GM18517 (cell line): ENCODE data around the gene SORCS1.

Experiments
- ATAC-seq: cut with Tn5 transposase; IDR thresholded peaks from one replicate; pipeline ENCODE4 v1.9.1; 2021; ENCODE audit warnings: mild to moderate bottlenecking, moderate library complexity; ENCODE audit not compliant: unreplicated experiment

Gene SORCS1

GRCh38 chr10:106696239-106696638, 468.3 kb downstream of the SORCS1 start:
- no peak for ATAC-seq

- no peak for ATAC-seq
Observed at GRCh38 chr10:106694696-106695095, 469.8 kb downstream of the SORCS1 start.

GRCh38 chr10:106682175-106682574, 482.3 kb downstream of the SORCS1 start:
- no peak for ATAC-seq

- no peak for ATAC-seq
Observed at GRCh38 chr10:106680061-106680460, 484.4 kb downstream of the SORCS1 start.

GRCh38 chr10:106679314-106679713, 485.2 kb downstream of the SORCS1 start:
- ATAC-seq, result no peak

- no peak for ATAC-seq
Observed at GRCh38 chr10:106672517-106673175, 491.9 kb downstream of the SORCS1 start.

GRCh38 chr10:106661767-106662140, 502.8 kb downstream of the SORCS1 start:
- ATAC-seq, result no peak

GRCh38 chr10:106661133-106661766, 503.3 kb downstream of the SORCS1 start:
- no peak for ATAC-seq

- no peak for ATAC-seq
Observed at GRCh38 chr10:106660550-106660949, 504.0 kb downstream of the SORCS1 start.

- no peak for ATAC-seq
Observed at GRCh38 chr10:106655636-106656035, 508.9 kb downstream of the SORCS1 start.

- ATAC-seq, result no peak
Observed at GRCh38 chr10:106655165-106655564, 509.3 kb downstream of the SORCS1 start.

- no peak for ATAC-seq
Observed at GRCh38 chr10:106652279-106652678, 512.2 kb downstream of the SORCS1 start.

- no peak for ATAC-seq
Observed at GRCh38 chr10:106648534-106649481, 515.7 kb downstream of the SORCS1 start.

GRCh38 chr10:106643473-106643872, 521.0 kb downstream of the SORCS1 start:
- no peak for ATAC-seq

- no peak for ATAC-seq
Observed at GRCh38 chr10:106637873-106638272, 526.6 kb downstream of the SORCS1 start.

GRCh38 chr10:106636766-106637491, 527.6 kb downstream of the SORCS1 start:
- no peak for ATAC-seq

- no peak for ATAC-seq
Observed at GRCh38 chr10:106635947-106636346, 528.6 kb downstream of the SORCS1 start.

GRCh38 chr10:106631016-106631702, 533.3 kb downstream of the SORCS1 start:
- ATAC-seq, result no peak

GRCh38 chr10:106626371-106626770, 538.1 kb downstream of the SORCS1 start:
- ATAC-seq, result no peak

- ATAC-seq, result no peak
Observed at GRCh38 chr10:106625751-106626150, 538.8 kb downstream of the SORCS1 start.
